ENCODE data around the gene LDLRAD4. TPM values are rescaled to one million over a fixed set of nuclear protein-coding genes. Genes with fewer than 3 reads are reported as not detected.

Gene LDLRAD4
- total and polyA plus RNA-seq, 5 donors from 2014 or later: 42.4 to 207 (median 49.8) TPM

DNA sequence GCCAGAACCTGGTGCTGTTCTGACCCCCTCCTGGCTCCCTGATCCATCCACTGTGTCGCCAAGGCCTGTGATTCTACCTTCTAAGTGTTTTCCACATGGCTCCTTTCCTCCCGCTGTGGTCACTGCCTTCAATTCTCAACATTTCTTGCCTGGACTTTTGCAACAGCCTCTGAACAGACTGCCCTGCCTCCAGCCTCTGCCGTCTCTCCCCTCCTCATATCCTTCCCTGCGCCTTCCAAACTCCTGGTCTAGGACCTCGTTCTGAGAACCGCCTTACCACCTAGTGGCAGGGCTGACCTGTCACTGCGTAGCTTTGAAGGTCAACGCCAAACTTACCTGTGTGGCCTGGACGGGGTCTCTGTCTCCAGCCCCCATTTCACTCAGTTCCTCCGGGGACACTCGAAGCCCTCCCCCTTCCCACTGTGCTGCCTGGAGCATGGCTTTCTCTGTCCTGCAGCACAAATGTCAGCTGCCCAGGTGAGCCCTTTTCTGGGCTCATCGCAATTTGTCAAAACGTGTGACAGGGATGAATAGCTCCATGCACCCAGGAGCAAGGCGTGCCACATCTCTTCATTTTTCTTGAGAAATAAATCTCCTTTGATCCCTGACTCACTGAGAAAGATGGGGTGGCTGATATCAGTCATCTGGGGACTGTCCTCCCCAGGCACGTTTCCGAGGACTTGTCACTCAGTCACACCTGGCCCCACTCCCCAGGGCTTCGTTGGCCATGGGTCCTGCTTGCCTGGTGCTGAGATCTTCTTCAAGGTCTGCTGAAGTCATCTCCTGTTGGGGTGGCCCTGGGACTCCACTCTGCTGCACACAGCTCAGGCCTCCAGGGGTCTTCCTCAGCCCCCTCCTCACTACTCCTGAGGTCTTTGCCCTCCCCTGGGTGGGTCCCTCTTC, 46.7 kb downstream of the LDLRAD4 start:
- peak overlapping the region; percentile 92 to 98 (median 96) for H3K27ac Mint-ChIP-seq
- ATAC-seq (ENCODE audit: low read depth in 2 of 2) (no peak), DNase-seq (peak in 1 of 3 donors; percentile 38)
- H3K27me3 ChIP-seq (ENCODE audit: control insufficient read depth, insufficient read depth, low read length): no peaks in the 10 kb centered on the region
- no peaks in the 10 kb centered on the region for H3K9me3 ChIP-seq (ENCODE audit: control insufficient read depth in 2 of 2, low read length in 2 of 2)
- H3K36me3 ChIP-seq (ENCODE audit: control insufficient read depth, insufficient read depth, low read length): no peaks in the 10 kb centered on the region
- H3K36me3 Mint-ChIP-seq: peaks cover 10% of the 10 kb centered on the region
- no peaks in the 10 kb centered on the region for H3K27me3 Mint-ChIP-seq
- peaks cover 18 to 80% (median 59%) of the 10 kb centered on the region in 4 donors for H3K4me1 Mint-ChIP-seq
- H3K4me3 ChIP-seq (ENCODE audit: low read depth, low read length): peak overlapping the region; percentile 70
- H3K4me1 ChIP-seq (ENCODE audit: control insufficient read depth, insufficient read depth, low read length, poor library complexity, severe bottlenecking): peaks cover 44% of the 10 kb centered on the region
- H3K4me3 Mint-ChIP-seq: peak overlapping the region; percentile 27 to 92 (median 75)
- peak overlapping the region; percentile 73 for H3K27ac ChIP-seq (ENCODE audit: insufficient read depth, low read length, poor library complexity, severe bottlenecking)
- peaks cover 0 to 6% (median 0%) of the 10 kb centered on the region in 7 donors for H3K9me3 Mint-ChIP-seq

DNA sequence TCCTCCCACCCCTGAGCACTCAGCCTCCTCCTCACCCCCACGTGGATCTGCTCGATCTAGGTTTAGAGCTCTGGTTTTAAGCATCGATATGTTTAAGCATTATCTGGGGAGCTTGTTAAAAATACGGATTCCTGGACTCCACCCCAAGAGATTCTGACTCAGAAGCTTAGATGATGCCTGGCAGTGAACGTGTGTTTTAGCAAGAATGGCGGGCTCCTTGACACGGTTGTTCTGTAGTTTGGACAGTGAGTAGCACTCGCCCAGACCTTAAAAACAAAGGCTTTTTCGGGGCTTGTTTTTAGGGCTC, 47.3 kb downstream of the LDLRAD4 start:
- DNase-seq (peak in 1 of 3 donors; percentile 38), ATAC-seq (ENCODE audit: low read depth in 2 of 2) (peak in 1 of 2 donors; percentile 13)
- peak overlapping the region; percentile 27 to 92 (median 75) for H3K4me3 Mint-ChIP-seq
- peaks cover 38% of the 10 kb centered on the region for H3K4me1 ChIP-seq (ENCODE audit: control insufficient read depth, insufficient read depth, low read length, poor library complexity, severe bottlenecking)
- H3K27me3 Mint-ChIP-seq: no peaks in the 10 kb centered on the region
- peaks cover 22 to 79% (median 53%) of the 10 kb centered on the region in 4 donors for H3K4me1 Mint-ChIP-seq
- peaks cover 16% of the 10 kb centered on the region for H3K36me3 Mint-ChIP-seq
- peak overlapping the region; percentile 73 for H3K27ac ChIP-seq (ENCODE audit: insufficient read depth, low read length, poor library complexity, severe bottlenecking)
- H3K4me3 ChIP-seq (ENCODE audit: low read depth, low read length): peak overlapping the region; percentile 70
- H3K36me3 ChIP-seq (ENCODE audit: control insufficient read depth, insufficient read depth, low read length): no peaks in the 10 kb centered on the region
- H3K27ac Mint-ChIP-seq: peak overlapping the region; percentile 92 to 98 (median 96)
- H3K9me3 Mint-ChIP-seq: peaks cover 0 to 12% (median 0%) of the 10 kb centered on the region in 7 donors
- H3K9me3 ChIP-seq (ENCODE audit: control insufficient read depth in 2 of 2, low read length in 2 of 2): no peaks in the 10 kb centered on the region
- H3K27me3 ChIP-seq (ENCODE audit: control insufficient read depth, insufficient read depth, low read length): no peaks in the 10 kb centered on the region

DNA sequence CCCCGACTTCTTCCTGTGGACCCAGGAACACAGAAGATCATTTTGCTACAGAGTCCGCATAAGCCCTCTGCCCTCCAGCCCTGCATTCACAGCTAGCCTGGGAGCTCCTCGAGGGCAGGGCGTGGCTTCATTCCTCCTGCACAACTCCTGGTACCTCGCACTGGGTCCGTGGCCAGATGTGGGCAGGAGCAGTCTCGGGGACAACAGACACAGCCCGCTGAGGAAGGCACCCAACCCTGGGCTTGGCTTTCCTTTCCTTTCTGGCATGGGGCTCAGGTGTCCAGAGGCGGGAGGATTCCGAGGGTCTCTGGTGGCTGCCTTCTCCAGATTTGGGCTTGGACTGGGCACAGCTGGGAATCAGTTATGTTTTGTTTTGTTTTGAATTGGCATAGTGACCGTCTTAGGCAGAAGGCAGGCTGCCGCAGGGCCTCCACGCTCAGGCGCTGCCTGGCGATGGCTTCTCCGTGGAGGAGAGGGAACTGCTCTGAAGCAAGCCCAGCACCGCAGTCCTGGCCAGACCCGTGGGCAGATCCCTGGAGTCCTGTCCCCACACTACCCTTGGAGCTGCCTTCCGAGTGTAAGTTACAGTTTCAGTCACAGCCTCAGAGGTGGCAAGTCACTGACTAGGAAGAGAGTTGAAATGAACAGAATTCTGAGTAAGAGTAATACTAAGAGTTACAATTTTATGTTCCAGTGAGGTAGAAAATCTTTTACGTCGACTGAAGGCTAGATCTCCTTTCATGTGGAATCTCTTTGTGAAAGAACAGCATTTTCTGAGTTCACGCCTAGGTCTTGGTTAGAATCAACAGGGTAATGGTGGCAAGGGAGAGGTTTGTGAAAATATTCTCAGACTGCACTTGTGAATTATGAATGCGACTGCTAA, 47.9 kb downstream of the LDLRAD4 start:
- Histone ChIP-seq H3K27ac (ENCODE audit: insufficient read depth, low read length, poor library complexity, severe bottlenecking) (peak overlapping the region; percentile 73), H3K27me3 (ENCODE audit: control insufficient read depth, insufficient read depth, low read length) (no peaks in the 10 kb centered on the region), H3K36me3 (ENCODE audit: control insufficient read depth, insufficient read depth, low read length) (no peaks in the 10 kb centered on the region), H3K4me3 (ENCODE audit: low read depth, low read length) (peak overlapping the region; percentile 70), H3K4me1 (ENCODE audit: control insufficient read depth, insufficient read depth, low read length, poor library complexity, severe bottlenecking) (peaks cover 33% of the 10 kb centered on the region), H3K9me3 (ENCODE audit: control insufficient read depth in 2 of 2, low read length in 2 of 2) (no peaks in the 10 kb centered on the region)
- Mint-ChIP-seq H3K27ac (peak overlapping the region; percentile 92 to 98 (median 96)), H3K36me3 (peaks cover 16% of the 10 kb centered on the region), H3K9me3 (peaks cover 0 to 12% (median 0%) of the 10 kb centered on the region in 7 donors), H3K4me1 (peaks cover 22 to 78% (median 48%) of the 10 kb centered on the region in 4 donors), H3K4me3 (peak overlapping the region; percentile 27 to 92 (median 75)), H3K27me3 (no peaks in the 10 kb centered on the region)
- ATAC-seq (ENCODE audit: low read depth in 2 of 2): peak; percentile 65 to 68
- DNase-seq: peak in 1 of 3 donors; percentile 74

DNA sequence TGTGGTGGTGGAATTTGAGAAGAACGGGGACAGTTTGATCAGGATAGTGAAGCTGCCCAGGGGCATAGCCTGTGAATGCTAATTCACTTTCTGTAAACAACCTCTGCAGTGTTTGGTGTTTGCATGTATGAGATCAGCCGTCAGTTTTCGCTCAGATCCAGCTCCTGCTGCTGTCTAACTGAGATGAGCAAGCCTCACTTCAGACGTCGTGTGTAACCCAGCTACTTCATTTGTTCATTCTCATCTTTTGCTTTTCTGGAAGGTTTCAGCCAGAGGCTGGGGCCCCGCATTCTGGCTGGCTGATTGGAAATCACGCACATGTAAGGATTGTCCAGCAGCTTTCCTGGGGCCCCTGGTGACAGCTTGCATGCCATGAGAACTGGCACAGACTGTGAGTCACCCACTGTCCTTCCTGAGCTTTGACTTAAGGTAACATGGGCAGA, 48.9 kb downstream of the LDLRAD4 start:
- H3K4me1 Mint-ChIP-seq: peaks cover 22 to 80% (median 45%) of the 10 kb centered on the region in 4 donors
- H3K4me3 Mint-ChIP-seq: peak overlapping the region; percentile 27 to 85 (median 75)
- no peaks in the 10 kb centered on the region for H3K27me3 Mint-ChIP-seq
- H3K27ac Mint-ChIP-seq: peak overlapping the region; percentile 92 to 98 (median 96)
- Histone ChIP-seq H3K9me3 (ENCODE audit: control insufficient read depth in 2 of 2, low read length in 2 of 2) (no peaks in the 10 kb centered on the region), H3K27me3 (ENCODE audit: control insufficient read depth, insufficient read depth, low read length) (no peaks in the 10 kb centered on the region), H3K4me1 (ENCODE audit: control insufficient read depth, insufficient read depth, low read length, poor library complexity, severe bottlenecking) (peaks cover 33% of the 10 kb centered on the region), H3K4me3 (ENCODE audit: low read depth, low read length) (peak overlapping the region; percentile 70), H3K27ac (ENCODE audit: insufficient read depth, low read length, poor library complexity, severe bottlenecking) (peak overlapping the region; percentile 73), H3K36me3 (ENCODE audit: control insufficient read depth, insufficient read depth, low read length) (no peaks in the 10 kb centered on the region)
- H3K36me3 Mint-ChIP-seq: peaks cover 16% of the 10 kb centered on the region
- no peak for DNase-seq
- peaks cover 0 to 12% (median 0%) of the 10 kb centered on the region in 7 donors for H3K9me3 Mint-ChIP-seq
- ATAC-seq (ENCODE audit: low read depth in 2 of 2): no peak

DNA sequence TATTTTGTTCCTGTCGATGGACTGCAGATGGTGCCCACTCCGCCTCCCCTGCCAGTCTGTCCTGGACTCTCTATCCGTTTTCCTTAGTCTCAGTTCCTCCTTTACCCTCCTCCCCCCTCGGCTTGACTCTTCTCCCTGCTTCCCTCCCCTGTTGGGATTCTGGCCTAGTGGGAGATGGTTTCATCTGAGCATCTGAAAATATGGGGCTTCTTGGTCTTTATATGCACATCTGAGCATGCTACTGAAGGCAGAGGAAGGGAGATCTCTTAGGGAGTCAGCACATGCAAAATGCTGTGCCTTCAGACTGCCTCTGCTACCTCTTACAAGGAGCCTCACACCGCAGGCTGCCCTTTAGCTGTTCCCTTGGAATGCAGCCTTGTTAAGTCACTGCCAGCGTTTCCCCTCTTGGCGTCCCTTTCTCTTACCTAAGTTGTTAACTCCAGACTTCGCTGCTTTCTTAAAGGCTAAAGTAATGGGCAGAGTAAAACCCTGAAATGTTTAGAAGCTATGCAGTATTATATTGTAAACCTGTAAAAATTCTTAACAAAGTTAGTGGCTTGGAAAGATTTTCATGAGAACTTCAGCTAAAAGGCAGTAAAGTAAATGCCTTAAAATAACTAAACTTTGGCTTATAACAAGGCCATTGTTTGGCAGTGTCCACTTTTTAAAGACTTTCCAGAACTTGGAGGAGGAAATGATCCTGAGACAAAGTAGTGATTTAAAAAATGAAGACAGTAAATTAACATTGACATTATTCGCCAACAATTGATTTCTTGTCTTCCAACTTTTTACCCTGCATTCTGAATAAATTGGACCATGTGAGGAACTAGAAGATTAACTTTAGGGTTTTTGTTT, 49.8 kb downstream of the LDLRAD4 start:
- peaks cover 43% of the 10 kb centered on the region for H3K4me1 ChIP-seq (ENCODE audit: control insufficient read depth, insufficient read depth, low read length, poor library complexity, severe bottlenecking)
- peak overlapping the region; percentile 24 for H3K4me3 ChIP-seq (ENCODE audit: low read depth, low read length)

DNA sequence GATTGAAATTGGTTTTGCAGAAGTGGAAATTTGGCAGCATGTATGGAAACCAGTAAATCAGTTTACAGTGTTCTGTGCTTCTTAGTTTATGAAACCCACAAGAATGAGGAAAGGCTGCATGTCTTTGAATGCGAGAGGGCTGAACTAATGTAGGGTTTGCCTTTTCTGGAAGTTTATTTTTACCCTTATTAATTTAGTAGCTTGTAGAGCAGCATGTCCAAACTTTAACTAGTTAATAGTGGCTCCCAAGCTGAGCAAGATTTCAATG, 50.4 kb downstream of the LDLRAD4 start:
- peak overlapping the region; percentile 2 to 96 (median 88) for H3K27ac Mint-ChIP-seq
- Histone ChIP-seq H3K36me3 (ENCODE audit: control insufficient read depth, insufficient read depth, low read length) (no peaks in the 10 kb centered on the region), H3K4me1 (ENCODE audit: control insufficient read depth, insufficient read depth, low read length, poor library complexity, severe bottlenecking) (peaks cover 48% of the 10 kb centered on the region), H3K27ac (ENCODE audit: insufficient read depth, low read length, poor library complexity, severe bottlenecking) (no peak overlapping the region), H3K27me3 (ENCODE audit: control insufficient read depth, insufficient read depth, low read length) (no peaks in the 10 kb centered on the region), H3K4me3 (ENCODE audit: low read depth, low read length) (no peak overlapping the region), H3K9me3 (ENCODE audit: control insufficient read depth in 2 of 2, low read length in 2 of 2) (no peaks in the 10 kb centered on the region)
- H3K27me3 Mint-ChIP-seq: no peaks in the 10 kb centered on the region
- no peak for ATAC-seq (ENCODE audit: low read depth in 2 of 2)
- peaks cover 0 to 15% (median 1%) of the 10 kb centered on the region in 7 donors for H3K9me3 Mint-ChIP-seq
- H3K36me3 Mint-ChIP-seq: peaks cover 18% of the 10 kb centered on the region
- DNase-seq: no peak
- H3K4me3 Mint-ChIP-seq: peak overlapping the region in 2 of 4 donors; percentile 27 to 85
- H3K4me1 Mint-ChIP-seq: peaks cover 30 to 91% (median 59%) of the 10 kb centered on the region in 4 donors

More for the DNA sequence above, 49.8 kb downstream of the LDLRAD4 start:
- peaks cover 27 to 86% (median 53%) of the 10 kb centered on the region in 4 donors for H3K4me1 Mint-ChIP-seq
- Histone ChIP-seq H3K27ac (ENCODE audit: insufficient read depth, low read length, poor library complexity, severe bottlenecking) (peak overlapping the region; percentile 73), H3K9me3 (ENCODE audit: control insufficient read depth in 2 of 2, low read length in 2 of 2) (no peaks in the 10 kb centered on the region), H3K36me3 (ENCODE audit: control insufficient read depth, insufficient read depth, low read length) (no peaks in the 10 kb centered on the region), H3K27me3 (ENCODE audit: control insufficient read depth, insufficient read depth, low read length) (no peaks in the 10 kb centered on the region)
- ATAC-seq (ENCODE audit: low read depth in 2 of 2) (no peak), DNase-seq (no peak)
- H3K27me3 Mint-ChIP-seq: no peaks in the 10 kb centered on the region
- H3K9me3 Mint-ChIP-seq: peaks cover 0 to 15% (median 1%) of the 10 kb centered on the region in 7 donors
- peak overlapping the region; percentile 2 to 85 (median 37) for H3K4me3 Mint-ChIP-seq
- H3K27ac Mint-ChIP-seq: peak overlapping the region; percentile 92 to 96 (median 93)
- peaks cover 18% of the 10 kb centered on the region for H3K36me3 Mint-ChIP-seq
